ENCODE results near the gene NCOR1.

The NCOR1 gene

GRCh38 chr17:15981646-15982580, 233.4 kb downstream of the NCOR1 start:
- FAIRE-seq, result no peak

DNA sequence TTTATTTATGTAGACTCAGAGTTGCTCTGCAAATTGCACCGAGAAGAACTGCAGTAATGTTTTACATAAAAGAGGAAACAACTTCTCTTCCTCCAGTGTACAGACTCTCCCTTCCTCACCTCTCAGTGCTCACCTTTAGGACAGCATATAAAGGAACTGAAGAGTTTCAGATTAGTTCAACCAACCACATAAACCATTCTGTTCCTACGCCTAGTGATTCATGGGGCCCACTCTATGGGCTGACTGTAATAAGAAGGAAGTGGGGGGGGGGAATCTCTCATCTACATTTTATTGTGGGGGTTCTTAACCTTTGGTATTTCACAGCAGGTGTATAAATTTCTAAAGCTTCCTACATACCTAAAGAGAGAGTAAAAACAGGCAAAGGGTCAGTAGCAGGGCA, 234.1 kb downstream of the NCOR1 start:
- DNase-seq (ENCODE audit: insufficient read length, low spot score) (peak; percentile 36), FAIRE-seq (peak; percentile 70)

More at GRCh38 chr17:15981646-15982580, 233.4 kb downstream of the NCOR1 start:
- no peak for DNase-seq (ENCODE audit: insufficient read length, low spot score)

Measured in GM19239 (cell line).